DND-41 (cell line): ENCODE results near the gene PRAMEF11.
"Not testable (repeated sequence)": the region's sequence is repeated elsewhere in the genome, so short reads cannot be mapped to it uniquely, and the experiment has no call there.

Experiments used
- ATAC-seq: fragments of 200-7000 bp; cut with Tn5 transposase; 3 replicates; pipeline ENCODE4 v1.9.1; 2021; ENCODE audit warnings: low read depth; ENCODE audit not compliant: insufficient read depth
- DNase-seq: peaks from one replicate; pipeline ENCODE4 v3.0.0-alpha.2; 2020
- H2AFZ ChIP-seq: 2 replicates; pipeline ENCODE4 v1.6.0; 2012; ENCODE audit warnings: low read depth, low read length
- H3K27ac ChIP-seq: 2 replicates; pipeline ENCODE4 v1.5.1; 2012; ENCODE audit warnings: low read length, inconsistent platforms
- H3K27me3 ChIP-seq: fragments of 200-600 bp; sonication (generic); 2 replicates; pipeline ENCODE4 v1.6.0; 2012; ENCODE audit warnings: low read length, mild to moderate bottlenecking, inconsistent platforms; ENCODE audit not compliant: insufficient read depth, poor library complexity
- H3K36me3 ChIP-seq: 2 replicates; pipeline ENCODE4 v1.5.1; 2012; ENCODE audit warnings: low read length, inconsistent platforms; ENCODE audit not compliant: insufficient read depth
- H3K4me1 ChIP-seq: 2 replicates; pipeline ENCODE4 v1.5.1; 2012; ENCODE audit warnings: mild to moderate bottlenecking, low read length; ENCODE audit not compliant: insufficient read depth
- H3K4me2 ChIP-seq: 2 replicates; pipeline ENCODE4 v1.6.0; 2012; ENCODE audit warnings: mild to moderate bottlenecking, moderate library complexity, low read length, inconsistent platforms; ENCODE audit not compliant: insufficient read depth
- H3K4me3 ChIP-seq, 2 experiments: fragments of 200-600 bp in 1 of 2; shearing (Covaris generic) in 1 of 2; 2 replicates each; pipeline ENCODE4 v1.5.1; 2012 to 2016; ENCODE audit warnings: inconsistent platforms in 2 of 2, low read length in 2 of 2, mild to moderate bottlenecking in 2 of 2, low read depth in 1 of 2, moderate library complexity in 1 of 2
- H3K79me2 ChIP-seq: 2 replicates; pipeline ENCODE4 v1.6.0; 2012; ENCODE audit warnings: low read length, inconsistent platforms; ENCODE audit not compliant: insufficient read depth
- H3K9ac ChIP-seq: 2 replicates; pipeline ENCODE4 v1.6.0; 2012; ENCODE audit warnings: low read depth, mild to moderate bottlenecking, inconsistent platforms, low read length, moderate library complexity
- H3K9me3 ChIP-seq: 2 replicates; pipeline ENCODE4 v1.5.1; 2012; ENCODE audit warnings: low read length, moderate library complexity, mild to moderate bottlenecking, inconsistent platforms; ENCODE audit not compliant: insufficient read depth, severe bottlenecking
- H4K20me1 ChIP-seq: 2 replicates; pipeline ENCODE4 v1.6.0; 2012; ENCODE audit warnings: low read length; ENCODE audit not compliant: insufficient read depth
- CTCF ChIP-seq: IDR thresholded peaks from 2 replicates; pipeline ENCODE4 v1.5.1; 2012; ENCODE audit warnings: borderline replicate concordance, low read length, moderate library complexity, mild to moderate bottlenecking; ENCODE audit not compliant: poor library complexity, severe bottlenecking; ENCODE audit errors: extremely low read depth
- EZH2 ChIP-seq: IDR thresholded peaks from 3 replicates; pipeline ENCODE4 v1.6.1; 2012; ENCODE audit warnings: borderline replicate concordance, low read depth, mild to moderate bottlenecking, moderate library complexity, low read length, inconsistent platforms; ENCODE audit not compliant: severe bottlenecking

The PRAMEF11 gene

GRCh38 chr1:12819061-12819460 is 12.1 kb downstream of the PRAMEF11 start:
- not testable (repeated sequence) for H3K27ac ChIP-seq, H4K20me1 ChIP-seq, H2AFZ ChIP-seq, H3K9ac ChIP-seq, H3K4me2 ChIP-seq, DNase-seq, H3K9me3 ChIP-seq, H3K79me2 ChIP-seq, H3K4me1 ChIP-seq, H3K4me3 ChIP-seq, H3K36me3 ChIP-seq, ATAC-seq, H3K27me3 ChIP-seq

GRCh38 chr1:12811409-12811784 is 19.8 kb downstream of the PRAMEF11 start:
- Histone ChIP-seq H3K36me3 (no peaks in the 10 kb centered on the region), H3K79me2 (no peaks in the 10 kb centered on the region), H4K20me1 (no peaks in the 10 kb centered on the region), H3K4me2 (no peak overlapping the region), H3K9me3 (no peaks in the 10 kb centered on the region), H3K4me1 (no peaks in the 10 kb centered on the region), H3K27ac (no peak overlapping the region), H3K9ac (no peak overlapping the region), H3K4me3 (no peak overlapping the region), H3K27me3 (peaks cover 4% of the 10 kb centered on the region), H2AFZ (no peak overlapping the region)
- ATAC-seq (no peak), DNase-seq (no peak)
- TF ChIP-seq EZH2 (no peak), CTCF (no peak)

- peaks cover 4% of the 10 kb centered on the region for H3K27me3 ChIP-seq
- H3K79me2 ChIP-seq = no peaks in the 10 kb centered on the region
- TF ChIP-seq CTCF (no peak), EZH2 (no peak)
- no peaks in the 10 kb centered on the region for H3K9me3 ChIP-seq
- no peaks in the 10 kb centered on the region for H3K4me1 ChIP-seq
- H2AFZ ChIP-seq = no peak overlapping the region
- H3K4me3 ChIP-seq = no peak overlapping the region
- H3K36me3 ChIP-seq = no peaks in the 10 kb centered on the region
- no peaks in the 10 kb centered on the region for H4K20me1 ChIP-seq
- H3K27ac ChIP-seq = no peak overlapping the region
- H3K4me2 ChIP-seq = no peak overlapping the region
- no peak for DNase-seq
- no peak overlapping the region for H3K9ac ChIP-seq
- no peak for ATAC-seq
These were observed 20.4 kb downstream of the PRAMEF11 start for GRCh38 chr1:12810691-12811408.

- Histone ChIP-seq H3K27me3 (peaks cover 4% of the 10 kb centered on the region), H2AFZ (no peak overlapping the region), H3K4me1 (no peaks in the 10 kb centered on the region), H3K36me3 (no peaks in the 10 kb centered on the region), H3K4me3 (no peak overlapping the region), H3K27ac (no peak overlapping the region), H3K4me2 (no peak overlapping the region), H4K20me1 (no peaks in the 10 kb centered on the region), H3K9me3 (no peaks in the 10 kb centered on the region), H3K9ac (no peak overlapping the region), H3K79me2 (no peaks in the 10 kb centered on the region)
- DNase-seq (no peak), ATAC-seq (no peak)
- TF ChIP-seq EZH2 = no peak
- no peak for TF ChIP-seq CTCF
These were observed 21.3 kb downstream of the PRAMEF11 start for GRCh38 chr1:12809933-12810332.
